Measurements from ENCODE around the gene CCDC90B. TPM values are rescaled to one million over a fixed set of nuclear protein-coding genes. Genes with fewer than 3 reads are reported as not detected.

The CCDC90B gene
- total and polyA plus RNA-seq, 4 donors = 79.8 to 147 (median 97.8) TPM

Small RNAs within 50 kb of the gene (small RNA-seq; reads per million reads assigned to genes)
- gene AP000873.5 (ENCODE audit: low replicate concordance) = not detected

Other genes starting within 250 kb of the CCDC90B start
- 10 to 100 TPM; 44.4 to 69.8 TPM for gene RAB30, start 214.5 kb downstream of the CCDC90B start, total RNA-seq
- 10 to 100 TPM; 24.3 to 36.4 TPM for gene RAB30, start 214.5 kb downstream of the CCDC90B start, polyA plus RNA-seq (ENCODE audit: insufficient read length in 2 of 2)
- 10 to 100 TPM; 56.7 to 64.8 TPM for gene PCF11, start 129.2 kb downstream of the CCDC90B start, total RNA-seq
- gene PCF11, start 129.2 kb downstream of the CCDC90B start, polyA plus RNA-seq (ENCODE audit: insufficient read length in 2 of 2) = 10 to 100 TPM; 50.2 to 58.6 TPM
- gene ANKRD42, start 92.7 kb downstream of the CCDC90B start, total RNA-seq = 10 to 100 TPM; 12.2 to 13.1 TPM
- gene ANKRD42, start 92.7 kb downstream of the CCDC90B start, polyA plus RNA-seq (ENCODE audit: insufficient read length in 2 of 2) = 10 to 100 TPM; 14.2 to 14.6 TPM

Data from spinal cord (tissue), 4 donors.